Ovary (tissue), 9 donors: Measurements from ENCODE around the gene TPST2. TPM values are rescaled to one million over a fixed set of nuclear protein-coding genes. Genes with fewer than 3 reads are reported as not detected.

Source experiments
- DNase-seq, 5 donors: peaks; one replicate each; pipeline ENCODE4 v3.0.0-alpha.2; 2019 to 2020
- H3K27ac ChIP-seq, 2 donors: fragments of 200-600 bp; one replicate each; pipeline versions ENCODE4 v1.5.1 to v1.8.0; 2019 to 2022
- H3K27me3 ChIP-seq: fragments of 200-600 bp; one replicate; pipeline ENCODE4 v1.8.0; 2022
- H3K36me3 ChIP-seq: fragments of 200-600 bp; sonication (generic); one replicate; pipeline ENCODE4 v1.5.1; 2019
- H3K4me1 ChIP-seq: one replicate; pipeline ENCODE4 v1.8.1; 2013; ENCODE audit warnings: mild to moderate bottlenecking, moderate library complexity; ENCODE audit not compliant: insufficient read depth
- H3K4me3 ChIP-seq: fragments of 200-600 bp; sonication (generic); one replicate; pipeline ENCODE4 v1.5.1; 2017
- H3K9me3 ChIP-seq, 2 donors: fragments of 200-600 bp in 1 of 2; sonication (generic) in 1 of 2; one replicate each; pipeline versions ENCODE4 v1.5.1 to v1.8.1; 2013 to 2019; ENCODE audit warnings: mild to moderate bottlenecking in 1 of 2, moderate library complexity in 1 of 2
- CTCF ChIP-seq, 3 donors: fragments of 450-650 bp in 2 of 3; fragments of 200-600 bp in 1 of 3; IDR thresholded peaks; one replicate each; pipeline versions ENCODE4 v1.5.1 to v1.8.0; 2016 to 2022; ENCODE audit warnings: antibody characterized with exemption in 3 of 3, mild to moderate bottlenecking in 1 of 3
- EP300 ChIP-seq: sonication (generic); formaldehyde crosslinking; IDR thresholded peaks from one replicate; pipeline ENCODE4 v1.6.1; 2017; ENCODE audit warnings: antibody characterized with exemption
- POLR2A ChIP-seq: fragments of 450-650 bp; IDR thresholded peaks from one replicate; pipeline ENCODE4 v1.6.1; 2017; ENCODE audit warnings: antibody characterized with exemption, mild to moderate bottlenecking, moderate library complexity
- WGBS, 3 donors: extraction: QIAGEN DNeasy Blood & Tissue Kit in 1 of 3; methylation state at CpG; one replicate each; pipeline versions ENCODE4 v1.1.5 to v1.1.7; 2013 to 2017; 5-methylcytosine and 5-hydroxymethylcytosine counted together
- intact Hi-C, 4 donors: fragments of 100-400 bp; cut with DNase I; formaldehyde crosslinking; loops; one replicate each; pipeline versions ENCODE4 v1.11.0 to v1.15.1; 2022 to 2023
- polyA plus RNA-seq, 2 donors: library from polyadenylated mRNA; stranded (reverse); fragments of 200-250 nt in 1 of 2; fragments of 350-450 nt in 1 of 2; fragmentation: Illumina TruSeq in 1 of 2; extraction: RNeasy Lipid Tissue Mini Kit (QIAGEN cat#74804) in 1 of 2; gene quantifications; one replicate each; pipeline ENCODE4 v1.2.3, GENCODE V29; 2013 to 2014
- total RNA-seq, 7 donors: library from RNA; depleted of rRNA in 2 of 7; stranded (reverse); fragments of >200 nt in 2 of 7; fragmentation: NEBNext Ultra II Directional in 3 of 7; extraction: Animal tissue kit (Norgen Biotek cat#: 25700) in 3 of 7; gene quantifications; one replicate each; pipeline versions ENCODE4 v1.1.0 to v1.2.4, GENCODE V29; 2016 to 2023
- donor health status: DM: no; HTN: no; CAD: no; lungs with moderate emphysema.
- donor health status: DM: no; HTN: no; CAD: no.
- donor health status: Bipolar disorder and iron deficiency.
- donor health status: DM: yes; HTN: yes; CAD: no.
- donor health status: DM: no; HTN: no; CAD: no.
- donor health status: DM: yes; HTN: yes; CAD: no.

TPST2 gene
- total and polyA plus RNA-seq, 9 donors: 10.5 to 28.5 (median 15.0) TPM

DNA sequence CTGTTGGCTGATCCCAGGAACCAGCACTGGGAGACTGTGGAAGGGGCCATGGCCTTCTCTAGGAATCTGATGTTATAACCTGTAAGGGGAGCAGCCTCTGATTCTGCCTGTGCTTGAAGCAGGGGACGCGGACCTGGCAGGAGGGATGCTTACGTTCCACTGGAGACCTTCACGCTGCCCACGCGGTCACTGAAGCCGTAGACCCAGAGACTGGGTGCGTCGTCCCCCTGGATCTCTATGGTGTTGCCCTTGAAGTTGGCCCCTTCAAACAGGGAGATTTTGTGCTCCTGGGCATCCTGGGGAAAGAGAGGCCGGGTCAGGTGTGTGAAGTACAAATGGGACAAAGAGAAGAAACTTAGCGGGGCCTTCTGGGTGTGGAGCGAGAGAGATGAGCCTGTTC, 11.8 kb upstream of the TPST2 start:
- 59 to 84% (median 62%) methylated on average over 12 of the region's 12 CpGs for WGBS, 3 donors
- no peaks in the 10 kb centered on the region for H3K36me3 ChIP-seq
- no peak for DNase-seq
- no peaks in the 10 kb centered on the region for H3K27me3 ChIP-seq
- H3K27ac ChIP-seq: no peak overlapping the region
- no peak overlapping the region for H3K4me3 ChIP-seq
- TF ChIP-seq CTCF (IDR thresholded peaks at IDR 0.05) (no peak), POLR2A (no peak), EP300 (no peak)
- intact Hi-C loops: no loop called here
- H3K9me3 ChIP-seq: no peaks in the 10 kb centered on the region
- no peaks in the 10 kb centered on the region for H3K4me1 ChIP-seq

- TF ChIP-seq POLR2A: no peak
- TF ChIP-seq EP300: no peak
- TF ChIP-seq CTCF (IDR thresholded peaks at IDR 0.05): no peak
- H3K4me3 ChIP-seq: no peak overlapping the region
- no peaks in the 10 kb centered on the region for H3K36me3 ChIP-seq
- no peaks in the 10 kb centered on the region for H3K27me3 ChIP-seq
- no peak overlapping the region for H3K27ac ChIP-seq
- DNase-seq: no peak
- 78 to 88% (median 79%) methylated on average over 11 of the region's 11 CpGs for WGBS, 3 donors
- no peaks in the 10 kb centered on the region for H3K9me3 ChIP-seq
- H3K4me1 ChIP-seq: no peaks in the 10 kb centered on the region
- intact Hi-C loops: no loop called here
These were observed 9.6 kb upstream of the TPST2 start for GRCh38 chr22:26599505-26599904.

GRCh38 chr22:26597480-26597879, 7.5 kb upstream of the TPST2 start:
- Histone ChIP-seq H3K4me3 (no peak overlapping the region), H3K27ac (no peak overlapping the region), H3K4me1 (no peaks in the 10 kb centered on the region), H3K36me3 (no peaks in the 10 kb centered on the region), H3K27me3 (no peaks in the 10 kb centered on the region), H3K9me3 (no peaks in the 10 kb centered on the region)
- intact Hi-C loops: no loop called here
- 70 to 81% (median 75%) methylated on average over 4 of the region's 4 CpGs for WGBS, 3 donors
- DNase-seq: no peak
- TF ChIP-seq CTCF (IDR thresholded peaks at IDR 0.05): no peak
- TF ChIP-seq EP300: no peak
- no peak for TF ChIP-seq POLR2A

DNA sequence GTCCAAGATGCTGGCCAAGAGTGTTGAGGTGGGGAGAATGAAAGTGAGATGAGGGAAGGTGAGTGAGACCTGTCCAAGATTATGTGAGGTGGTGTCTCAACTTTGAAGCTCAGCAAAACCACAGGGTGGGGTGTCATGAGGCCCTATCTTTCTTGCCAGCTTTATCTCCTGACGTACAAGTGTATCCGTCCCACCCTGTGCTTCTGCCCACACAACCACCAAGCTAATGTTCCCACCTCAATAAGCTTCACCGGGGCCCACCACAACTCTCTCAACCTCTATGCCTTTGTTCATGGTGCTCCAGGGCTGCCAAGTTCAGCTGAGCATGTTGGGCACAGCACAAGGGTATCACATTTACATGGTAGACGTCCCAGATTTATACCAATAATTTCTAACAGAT, 7.1 kb upstream of the TPST2 start:
- H3K4me3 ChIP-seq: no peak overlapping the region
- intact Hi-C loops: no loop called here
- H3K36me3 ChIP-seq: no peaks in the 10 kb centered on the region
- no peak for DNase-seq
- 70 to 76% (median 71%) methylated on average over 4 of the region's 4 CpGs for WGBS, 3 donors
- TF ChIP-seq CTCF (IDR thresholded peaks at IDR 0.05): no peak
- no peak overlapping the region for H3K27ac ChIP-seq
- no peaks in the 10 kb centered on the region for H3K9me3 ChIP-seq
- no peaks in the 10 kb centered on the region for H3K4me1 ChIP-seq
- no peaks in the 10 kb centered on the region for H3K27me3 ChIP-seq

DNA sequence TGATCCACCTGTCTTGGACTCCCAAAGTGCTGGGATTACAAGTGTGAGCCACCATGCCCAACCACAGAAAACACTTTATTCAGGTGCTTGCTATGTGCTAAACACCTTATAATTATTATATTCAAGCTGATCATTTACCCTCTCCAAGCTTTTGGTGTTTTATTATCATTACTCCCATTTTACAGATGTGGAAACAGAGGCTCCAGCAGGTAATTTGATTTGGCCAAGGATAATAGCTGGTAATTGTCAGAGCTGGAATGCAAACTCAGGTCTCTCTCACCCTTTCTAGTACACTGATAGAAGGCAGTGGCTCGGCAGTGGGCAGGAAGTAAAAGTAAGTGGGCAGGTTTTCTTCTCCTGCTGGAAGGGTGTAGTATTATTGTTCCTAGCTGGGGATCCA, 3.8 kb upstream of the TPST2 start:
- DNase-seq: no peak
- intact Hi-C loops: no loop called here
- Histone ChIP-seq H3K4me3 (no peak overlapping the region), H3K4me1 (peaks cover 2% of the 10 kb centered on the region), H3K27me3 (no peaks in the 10 kb centered on the region), H3K27ac (no peak overlapping the region), H3K36me3 (no peaks in the 10 kb centered on the region), H3K9me3 (no peaks in the 10 kb centered on the region)
- WGBS, 3 donors: 28 to 68% (median 34%) methylated on average over 1 of the region's 1 CpG
- no peak for TF ChIP-seq EP300
- TF ChIP-seq POLR2A: no peak
- no peak for TF ChIP-seq CTCF (IDR thresholded peaks at IDR 0.05)
